MM.1S (cell line): ENCODE results near the gene CCR6.
"Not testable (repeated sequence)": the region's sequence is repeated elsewhere in the genome, so short reads cannot be mapped to it uniquely, and the experiment has no call there.

Experiments used
- DNase-seq: peaks from one replicate; pipeline ENCODE4 v3.0.0-alpha.2; 2015
- H2AFZ ChIP-seq: fragments of 300-600 bp; sonication (generic); 2 replicates; pipeline ENCODE4 v1.6.0; 2016; ENCODE audit warnings: antibody characterized with exemption, low read length
- H3F3A ChIP-seq: fragments of 300-600 bp; sonication (generic); 2 replicates; pipeline ENCODE4 v1.6.1; 2016; ENCODE audit warnings: mild to moderate bottlenecking, antibody characterized with exemption, low read length, moderate library complexity, mixed read lengths; ENCODE audit not compliant: insufficient read depth
- H3K27ac ChIP-seq: fragments of 300-600 bp; sonication (generic); 2 replicates; pipeline ENCODE4 v1.5.1; 2016; ENCODE audit warnings: mild to moderate bottlenecking, low read length
- H3K27me3 ChIP-seq: fragments of 300-600 bp; sonication (generic); replicated peaks from 2 replicates; pipeline ENCODE4 v1.6.0; 2016; ENCODE audit warnings: low read length; ENCODE audit not compliant: insufficient read depth
- H3K36me3 ChIP-seq: fragments of 300-600 bp; sonication (generic); replicated peaks from 2 replicates; pipeline ENCODE4 v1.6.1; 2016; ENCODE audit warnings: mild to moderate bottlenecking, low read length, mixed read lengths; ENCODE audit not compliant: insufficient read depth
- H3K4me1 ChIP-seq: fragments of 300-600 bp; sonication (generic); 2 replicates; pipeline ENCODE4 v1.6.1; 2016; ENCODE audit warnings: low read length, mixed read lengths
- H3K4me2 ChIP-seq: fragments of 300-600 bp; sonication (generic); 2 replicates; pipeline ENCODE4 v1.6.0; 2016; ENCODE audit warnings: low read depth, low read length
- H3K4me3 ChIP-seq: fragments of 300-600 bp; sonication (generic); 2 replicates; pipeline ENCODE4 v1.5.1; 2016; ENCODE audit warnings: low read length, mixed read lengths
- H3K79me2 ChIP-seq: fragments of 300-600 bp; sonication (generic); 2 replicates; pipeline ENCODE4 v1.6.1; 2016; ENCODE audit warnings: mixed run types, low read length, mixed read lengths
- H3K9ac ChIP-seq: fragments of 300-600 bp; sonication (generic); 2 replicates; pipeline ENCODE4 v1.6.1; 2016; ENCODE audit warnings: low read length, mixed read lengths
- H3K9me2 ChIP-seq: fragments of 300-600 bp; sonication (generic); replicated peaks from 2 replicates; pipeline ENCODE4 v1.6.1; 2016; ENCODE audit warnings: mild to moderate bottlenecking, low read length, mixed read lengths; ENCODE audit not compliant: insufficient read depth
- H3K9me3 ChIP-seq: fragments of 300-600 bp; sonication (generic); replicated peaks from 2 replicates; pipeline ENCODE4 v1.6.1; 2016; ENCODE audit warnings: mild to moderate bottlenecking, low read length, mixed read lengths; ENCODE audit not compliant: insufficient read depth
- H4K20me1 ChIP-seq: fragments of 300-600 bp; sonication (generic); 2 replicates; pipeline ENCODE4 v1.6.1; 2016; ENCODE audit warnings: mild to moderate bottlenecking, low read length, moderate library complexity, mixed read lengths; ENCODE audit not compliant: insufficient read depth
- CTCF ChIP-seq: fragments of 300-600 bp; sonication (generic); IDR thresholded peaks from 2 replicates; pipeline ENCODE4 v1.5.1; 2016; ENCODE audit warnings: antibody characterized with exemption, low read length, mixed read lengths
- EZH2 ChIP-seq: fragments of 300-600 bp; sonication (generic); optimal IDR thresholded peaks from 2 replicates; pipeline ENCODE3; 2017; ENCODE audit warnings: low read depth, mild to moderate bottlenecking, antibody characterized with exemption, low read length, mixed read lengths
- EZH2phosphoT487 ChIP-seq: fragments of 300-600 bp; sonication (generic); IDR thresholded peaks from 2 replicates; pipeline ENCODE4 v1.6.1; 2018; ENCODE audit warnings: antibody characterized with exemption, low read length

CCR6 gene

GRCh38 chr6:167164261-167164660, 41.4 kb downstream of the CCR6 start:
- Histone ChIP-seq H3F3A (no peaks in the 10 kb centered on the region), H3K27ac (no peak overlapping the region), H3K27me3 (no peaks in the 10 kb centered on the region), H3K9me3 (no peaks in the 10 kb centered on the region), H3K9me2 (no peaks in the 10 kb centered on the region), H3K36me3 (no peaks in the 10 kb centered on the region), H3K4me1 (no peaks in the 10 kb centered on the region), H3K4me3 (no peak overlapping the region), H3K4me2 (no peak overlapping the region), H3K9ac (no peak overlapping the region), H2AFZ (no peak overlapping the region), H4K20me1 (no peaks in the 10 kb centered on the region), H3K79me2 (no peaks in the 10 kb centered on the region)
- no peak for DNase-seq
- no peak for TF ChIP-seq CTCF
- TF ChIP-seq EZH2phosphoT487: no peak
- TF ChIP-seq EZH2: no peak

- Histone ChIP-seq H3F3A (no peaks in the 10 kb centered on the region), H3K79me2 (no peaks in the 10 kb centered on the region), H3K36me3 (no peaks in the 10 kb centered on the region), H2AFZ (no peak overlapping the region), H4K20me1 (no peaks in the 10 kb centered on the region), H3K27ac (no peak overlapping the region), H3K4me1 (no peaks in the 10 kb centered on the region), H3K9ac (no peak overlapping the region), H3K9me3 (no peaks in the 10 kb centered on the region), H3K4me2 (no peak overlapping the region), H3K4me3 (no peak overlapping the region), H3K27me3 (no peaks in the 10 kb centered on the region), H3K9me2 (no peaks in the 10 kb centered on the region)
- DNase-seq: no peak
- no peak for TF ChIP-seq EZH2phosphoT487
- TF ChIP-seq EZH2: no peak
- no peak for TF ChIP-seq CTCF
Measured at GRCh38 chr6:167165858-167166471, 43.1 kb downstream of the CCR6 start.

- H3F3A ChIP-seq, H3K4me1 ChIP-seq, H4K20me1 ChIP-seq, H3K27ac ChIP-seq, H3K36me3 ChIP-seq, H3K4me2 ChIP-seq, H3K9me2 ChIP-seq, H2AFZ ChIP-seq, H3K9ac ChIP-seq, DNase-seq, H3K79me2 ChIP-seq, H3K9me3 ChIP-seq, H3K27me3 ChIP-seq, H3K4me3 ChIP-seq: not testable (repeated sequence)
Measured at GRCh38 chr6:167167699-167168098, 44.8 kb downstream of the CCR6 start.

- H3K27me3 ChIP-seq, H3K79me2 ChIP-seq, H3F3A ChIP-seq, H3K4me2 ChIP-seq, H3K9me3 ChIP-seq, H3K4me3 ChIP-seq, DNase-seq, H3K4me1 ChIP-seq, H3K36me3 ChIP-seq, H3K9me2 ChIP-seq, H3K27ac ChIP-seq, H2AFZ ChIP-seq, H4K20me1 ChIP-seq, H3K9ac ChIP-seq: not testable (repeated sequence)
Measured at GRCh38 chr6:167168296-167168695, 45.4 kb downstream of the CCR6 start.

- H3K9me3 ChIP-seq, H3K4me3 ChIP-seq, H3K9ac ChIP-seq, H3K9me2 ChIP-seq, H3K4me2 ChIP-seq, H3K27ac ChIP-seq, H2AFZ ChIP-seq, H3K36me3 ChIP-seq, H3K79me2 ChIP-seq, H3K27me3 ChIP-seq, H4K20me1 ChIP-seq, DNase-seq, H3K4me1 ChIP-seq, H3F3A ChIP-seq: not testable (repeated sequence)
Measured at GRCh38 chr6:167169867-167170266, 47.0 kb downstream of the CCR6 start.

- H3F3A ChIP-seq, H2AFZ ChIP-seq, DNase-seq, H3K4me2 ChIP-seq, H3K4me3 ChIP-seq, H4K20me1 ChIP-seq, H3K9me2 ChIP-seq, H3K27ac ChIP-seq, H3K27me3 ChIP-seq, H3K4me1 ChIP-seq, H3K79me2 ChIP-seq, H3K9me3 ChIP-seq, H3K9ac ChIP-seq, H3K36me3 ChIP-seq: not testable (repeated sequence)
Measured at GRCh38 chr6:167171300-167171699, 48.4 kb downstream of the CCR6 start.
